SK-N-SH (cell line): ENCODE data around the gene PKM. TPM values are rescaled to one million over a fixed set of nuclear protein-coding genes. Genes with fewer than 3 reads are reported as not detected.

ENCODE experiments used
- CTCF ChIA-PET: fragments of 300-600, 350-600 bp; formaldehyde crosslinking; extraction: SDS; loops from one replicate; lab custom pipeline; 2021; lab: Yijun Ruan, JAX
- POLR2A ChIA-PET: fragments of 350-600 bp; sonication (Branson Sonifier 250); formaldehyde crosslinking; extraction: SDS; loops from one replicate; lab custom pipeline; 2020; ENCODE audit warnings: antibody characterized with exemption, inconsistent platforms; lab: Yijun Ruan, JAX
- DNase-seq: peaks from one replicate; pipeline ENCODE4 v3.0.0; 2012
- H2AFZ ChIP-seq: fragments of 200-600 bp; sonication (generic); 2 replicates; pipeline ENCODE4 v1.8.1; 2016; ENCODE audit warnings: antibody characterized with exemption, mild to moderate bottlenecking, low read depth
- H3F3A ChIP-seq: fragments of 200-600 bp; sonication (generic); replicated peaks from 2 replicates; pipeline ENCODE3; 2016; ENCODE audit warnings: antibody characterized with exemption, mild to moderate bottlenecking; ENCODE audit not compliant: insufficient read depth
- H3K27ac ChIP-seq, 2 experiments: fragments of 200-500 bp in 1 of 2; fragments of 200-600 bp in 1 of 2; sonication (Bioruptor generic) in 1 of 2; sonication (generic), shearing (Covaris generic) in 1 of 2; 2 replicates each; pipeline versions ENCODE4 v1.5.1 to v1.6.1; 2014 to 2016; ENCODE audit warnings: low read depth in 2 of 2, inconsistent platforms in 1 of 2, low read length in 1 of 2, mild to moderate bottlenecking in 1 of 2, mixed read lengths in 1 of 2
- H3K27me3 ChIP-seq: fragments of 200-600 bp; sonication (generic), shearing (Covaris generic); 2 replicates; pipeline ENCODE4 v1.6.1; 2016; ENCODE audit warnings: mixed run types; ENCODE audit not compliant: insufficient read depth
- H3K36me3 ChIP-seq, 2 experiments: fragments of 200-500 bp in 1 of 2; fragments of 200-600 bp in 1 of 2; sonication (Bioruptor generic) in 1 of 2; sonication (generic) in 1 of 2; replicated peaks in 1 of 2; 2 replicates each; pipeline versions ENCODE3 to v1.5.1; 2014 to 2016; ENCODE audit warnings: low read length in 1 of 2, mild to moderate bottlenecking in 1 of 2; ENCODE audit not compliant: insufficient read depth in 2 of 2, control insufficient read depth in 1 of 2
- H3K4me1 ChIP-seq, 2 experiments: fragments of 200-500 bp in 1 of 2; fragments of 200-600 bp in 1 of 2; sonication (Bioruptor generic) in 1 of 2; sonication (generic), shearing (Covaris generic) in 1 of 2; 2 replicates each; pipeline versions ENCODE4 v1.5.1 to v1.6.1; 2014 to 2016; ENCODE audit warnings: low read depth in 1 of 2, low read length in 1 of 2, mixed run types in 1 of 2; ENCODE audit not compliant: insufficient read depth in 2 of 2, control insufficient read depth in 1 of 2
- H3K4me2 ChIP-seq: fragments of 200-600 bp; sonication (generic), shearing (Covaris generic); 2 replicates; pipeline ENCODE4 v1.6.1; 2017; ENCODE audit warnings: mixed run types
- H3K4me3 ChIP-seq, 2 experiments: fragments of 200-500 bp in 1 of 2; fragments of 200-600 bp in 1 of 2; sonication (Bioruptor generic) in 1 of 2; sonication (generic), shearing (Covaris generic) in 1 of 2; 2 replicates each; pipeline versions ENCODE4 v1.5.1 to v1.8.1; 2014 to 2016; ENCODE audit warnings: low read depth in 2 of 2, inconsistent platforms in 1 of 2, low read length in 1 of 2, mild to moderate bottlenecking in 1 of 2, mixed read lengths in 1 of 2, moderate library complexity in 1 of 2
- H3K79me2 ChIP-seq: fragments of 200-600 bp; sonication (generic); 2 replicates; pipeline ENCODE4 v1.8.1; 2017; ENCODE audit warnings: mild to moderate bottlenecking; ENCODE audit not compliant: insufficient read depth
- H3K9ac ChIP-seq: fragments of 200-600 bp; sonication (generic); 2 replicates; pipeline ENCODE4 v1.6.1; 2017; ENCODE audit warnings: mixed run types
- H3K9me2 ChIP-seq: fragments of 200-600 bp; sonication (generic); 2 replicates; pipeline ENCODE4 v1.6.1; 2017; ENCODE audit warnings: mixed run types
- H3K9me3 ChIP-seq: fragments of 200-600 bp; sonication (generic); 2 replicates; pipeline ENCODE4 v1.6.1; 2017; ENCODE audit warnings: mixed run types, mild to moderate bottlenecking, moderate library complexity
- H4K20me1 ChIP-seq: fragments of 200-600 bp; sonication (generic); 2 replicates; pipeline ENCODE4 v1.6.1; 2017; ENCODE audit warnings: mild to moderate bottlenecking, mixed run types; ENCODE audit not compliant: insufficient read depth
- CTCF ChIP-seq: fragments of 200-600 bp; sonication (generic); IDR thresholded peaks from 2 replicates; pipeline ENCODE4 v1.6.1; 2017; ENCODE audit warnings: antibody characterized with exemption, mild to moderate bottlenecking, moderate library complexity
- ELF1 ChIP-seq: IDR thresholded peaks from 2 replicates; pipeline ENCODE4 v1.4.0; 2012
- EP300 ChIP-seq, 2 experiments: IDR thresholded peaks; 2 replicates each; pipeline versions ENCODE4 v1.4.0 to v1.6.1; 2012; ENCODE audit warnings: borderline replicate concordance in 1 of 2, low read depth in 1 of 2, low read length in 1 of 2
- EZH2phosphoT487 ChIP-seq: fragments of 200-600 bp; sonication (generic); IDR thresholded peaks from 2 replicates; pipeline ENCODE4 v1.6.1; 2017; ENCODE audit warnings: low read depth, mixed run types, mild to moderate bottlenecking, antibody characterized with exemption, moderate library complexity, borderline replicate concordance
- FOSL2 ChIP-seq: IDR thresholded peaks from 2 replicates; pipeline ENCODE4 v1.4.0; 2012; ENCODE audit warnings: low read depth, mild to moderate bottlenecking, moderate library complexity, borderline replicate concordance
- FOXJ3 ChIP-seq: sonication (generic); formaldehyde crosslinking; IDR thresholded peaks from 2 replicates; pipeline ENCODE4 v1.5.1; 2020; ENCODE audit warnings: mild to moderate bottlenecking, missing genetic modification reagents
- FOXM1 ChIP-seq: IDR thresholded peaks from 2 replicates; pipeline ENCODE4 v1.4.0; 2012; ENCODE audit warnings: low read depth, mild to moderate bottlenecking
- GABPA ChIP-seq: IDR thresholded peaks from 2 replicates; pipeline ENCODE4 v1.4.0; 2012; ENCODE audit warnings: low read depth, mild to moderate bottlenecking
- GATA2 ChIP-seq: sonication (generic); formaldehyde crosslinking; IDR thresholded peaks from 2 replicates; pipeline ENCODE4 v1.5.0; 2020; ENCODE audit warnings: mild to moderate bottlenecking, missing genetic modification reagents
- JUND ChIP-seq: IDR thresholded peaks from 2 replicates; pipeline ENCODE4 v1.4.0; 2012
- MAX ChIP-seq: IDR thresholded peaks from 2 replicates; pipeline ENCODE4 v1.4.0; 2012; ENCODE audit warnings: low read depth
- MEF2A ChIP-seq: IDR thresholded peaks from 2 replicates; pipeline ENCODE4 v1.4.0; 2012; ENCODE audit warnings: low read depth, borderline replicate concordance
- MXI1 ChIP-seq: IDR thresholded peaks from 2 replicates; pipeline ENCODE4 v1.6.1; 2012; ENCODE audit warnings: mild to moderate bottlenecking, low read depth, low read length, improper control_type of control experiment
- NFIC ChIP-seq: IDR thresholded peaks from 2 replicates; pipeline ENCODE4 v1.4.0; 2012; ENCODE audit warnings: borderline replicate concordance
- PBX3 ChIP-seq: IDR thresholded peaks from 2 replicates; pipeline ENCODE4; 2012
- POLR2AphosphoS5 ChIP-seq: IDR thresholded peaks from 2 replicates; pipeline ENCODE4 v1.6.1; 2012; ENCODE audit warnings: low read depth, low read length
- RAD21 ChIP-seq: IDR thresholded peaks from 2 replicates; pipeline ENCODE4 v1.6.1; 2012; ENCODE audit warnings: mild to moderate bottlenecking, low read length
- RCOR1 ChIP-seq: fragments of 150-350 bp; IDR thresholded peaks from 2 replicates; pipeline ENCODE4 v1.6.1; 2017; ENCODE audit warnings: antibody characterized with exemption, low read length
- RFX5 ChIP-seq: IDR thresholded peaks from 2 replicates; pipeline ENCODE4 v1.6.1; 2012; ENCODE audit warnings: mild to moderate bottlenecking, improper control_type of control experiment, low read length
- RXRA ChIP-seq: IDR thresholded peaks from 2 replicates; pipeline ENCODE4 v1.4.0; 2012; ENCODE audit warnings: low read depth, mild to moderate bottlenecking, borderline replicate concordance
- SIN3A ChIP-seq: IDR thresholded peaks from 2 replicates; pipeline ENCODE4 v1.6.1; 2012; ENCODE audit warnings: low read depth, mild to moderate bottlenecking, low read length, moderate library complexity, borderline replicate concordance
- SMC3 ChIP-seq: IDR thresholded peaks from 2 replicates; pipeline ENCODE4 v1.6.1; 2012; ENCODE audit warnings: low read depth, low read length, improper control_type of control experiment
- TAF1 ChIP-seq: IDR thresholded peaks from 2 replicates; pipeline ENCODE4 v1.6.1; 2012; ENCODE audit warnings: low read depth, mild to moderate bottlenecking, low read length, moderate library complexity, borderline replicate concordance
- TCF12 ChIP-seq: IDR thresholded peaks from 2 replicates; pipeline ENCODE4 v1.4.0; 2012
- TEAD4 ChIP-seq: IDR thresholded peaks from 2 replicates; pipeline ENCODE4 v1.4.0; 2012; ENCODE audit warnings: mild to moderate bottlenecking, borderline replicate concordance; ENCODE audit not compliant: insufficient read depth
- WGBS: methylation state at CpG from one replicate; pipeline ENCODE4 v1.1.6; 2017; ENCODE audit warnings: low lambda C conversion rate; 5-methylcytosine and 5-hydroxymethylcytosine counted together
- polyA plus RNA-seq, 3 experiments: library from polyadenylated mRNA; depleted of rRNA; stranded (reverse); fragments of >200 nt; gene quantifications; 2 replicates each; pipeline ENCODE4 v1.2.3, GENCODE V29; 2012

Gene PKM
- polyA plus RNA-seq, 1 of the 3 experiments (the other 2 are of a cell fraction), result 1,453 TPM

GRCh38 chr15:72231833-72232478 is 966 bp upstream of the PKM start:
- Histone ChIP-seq H3K4me2 (peak overlapping the region; percentile 93), H3K27me3 (no peaks in the 10 kb centered on the region), H4K20me1 (peaks cover 26% of the 10 kb centered on the region), H3K36me3 (peaks cover 0 to 7% of the 10 kb centered on the region in 2 experiments), H3K4me1 (peaks cover 22 to 32% of the 10 kb centered on the region in 2 experiments), H3K9me3 (no peaks in the 10 kb centered on the region), H2AFZ (no peak overlapping the region; the same call in 1 of the 2 replicates), H3K9ac (peak overlapping the region; percentile 96), H3F3A (peaks cover 46% of the 10 kb centered on the region), H3K79me2 (peaks cover 76% of the 10 kb centered on the region), H3K4me3 (peak overlapping the region; percentile 88 to 90), H3K9me2 (no peaks in the 10 kb centered on the region), H3K27ac (peak overlapping the region; percentile 89 to 96)
- ChIA-PET CTCF (interaction anchor here (1.0 to 3.5 kb wide), 5 partner anchors 9 to 34 kb away, joined by 3 to 23 read pairs (median 4); no protein-coding TSS in a partner anchor), POLR2A (interaction anchor here (1.0 to 3.3 kb wide), 6 partner anchors 10 to 88 kb away, joined by 3 to 28 read pairs (median 8); partner anchors contain the start of genes CELF6 and GRAMD2A)
- WGBS, result 5% methylated on average over 16 of the region's 16 CpGs
- peak; percentile 44 for DNase-seq
- TF ChIP-seq MEF2A (no peak), GABPA (no peak), EP300 (IDR thresholded peaks at IDR 0.05; ENCODE audit: borderline replicate concordance in 1 of 2, low read depth in 1 of 2, low read length in 1 of 2) (0 out of 4 replicates have a peak, but pooled peaks of 1 of the 2 experiments have one; percentile 2), FOXJ3 (CRISPR knock-in tag) (no peak), RFX5 (peak; percentile 90), FOXM1 (no peak), CTCF (no peak), MXI1 (no peak), ELF1 (peak; percentile 18; the same call in 1 of the 2 replicates), EZH2phosphoT487 (no peak), NFIC (peak; percentile 43; the same call in 1 of the 2 replicates), GATA2 (CRISPR knock-in tag) (no peak), TCF12 (peak; percentile 27; the same call in 1 of the 2 replicates), RAD21 (no peak), FOSL2 (peak; percentile 48; the same call in 1 of the 2 replicates), MAX (no peak), SMC3 (no peak), PBX3 (peak; percentile 69), TEAD4 (no peak), POLR2AphosphoS5 (no peak), RCOR1 (peak; percentile 3; the same call in 1 of the 2 replicates), JUND (peak; percentile 46), SIN3A (no peak), TAF1 (peak; percentile 43; the same call in 1 of the 2 replicates), RXRA (no peak)
